ENCODE data around the gene TM6SF1.
"Not testable (repeated sequence)": the region's sequence is repeated elsewhere in the genome, so short reads cannot be mapped to it uniquely, and the experiment has no call there.

The TM6SF1 gene

GRCh38 chr15:83067638-83067962 is 39.8 kb upstream of the TM6SF1 start:
- Histone ChIP-seq H2AFZ (ENCODE audit: low read length) (peak overlapping the region; percentile 88), H3K9me3 (replicated peaks; ENCODE audit: insufficient read depth, low read length) (no peaks in the 10 kb centered on the region), H3K4me2 (ENCODE audit: low read depth, low read length) (peak overlapping the region; percentile 82), H4K20me1 (ENCODE audit: insufficient read depth, low read length) (peaks cover 9% of the 10 kb centered on the region; the same call in 1 of the 2 replicates), H3F3A (ENCODE audit: insufficient read depth, low read length) (peaks cover 8% of the 10 kb centered on the region; the same call in 1 of the 2 replicates), H3K9me2 (replicated peaks; ENCODE audit: insufficient read depth, low read length) (no peaks in the 10 kb centered on the region), H3K36me3 (replicated peaks; ENCODE audit: insufficient read depth, low read length) (no peaks in the 10 kb centered on the region), H3K79me2 (ENCODE audit: low read length) (peaks cover 44% of the 10 kb centered on the region), H3K27ac (ENCODE audit: low read length) (no peak overlapping the region), H3K27me3 (replicated peaks; ENCODE audit: insufficient read depth, low read length) (no peaks in the 10 kb centered on the region), H3K4me3 (ENCODE audit: low read length) (peak overlapping the region; percentile 70), H3K9ac (ENCODE audit: low read length) (peak overlapping the region; percentile 88; the same call in 1 of the 2 replicates), H3K4me1 (ENCODE audit: low read length) (peaks cover 22% of the 10 kb centered on the region)
- TF ChIP-seq EZH2phosphoT487 (IDR thresholded peaks at IDR 0.05; ENCODE audit: low read length) (no peak), EZH2 (optimal IDR thresholded peaks at IDR 0.05; ENCODE audit: low read depth, low read length) (no peak), CTCF (IDR thresholded peaks at IDR 0.05; ENCODE audit: low read length) (no peak)
- no peak for DNase-seq

GRCh38 chr15:83068054-83068453 is 39.4 kb upstream of the TM6SF1 start:
- Histone ChIP-seq H3K4me3 (ENCODE audit: low read length) (no peak overlapping the region), H2AFZ (ENCODE audit: low read length) (peak overlapping the region; percentile 88), H3F3A (ENCODE audit: insufficient read depth, low read length) (peaks cover 8% of the 10 kb centered on the region; the same call in 1 of the 2 replicates), H3K9ac (ENCODE audit: low read length) (no peak overlapping the region), H4K20me1 (ENCODE audit: insufficient read depth, low read length) (peaks cover 9% of the 10 kb centered on the region; the same call in 1 of the 2 replicates), H3K4me1 (ENCODE audit: low read length) (peaks cover 21% of the 10 kb centered on the region), H3K27ac (ENCODE audit: low read length) (no peak overlapping the region), H3K9me2 (replicated peaks; ENCODE audit: insufficient read depth, low read length) (no peaks in the 10 kb centered on the region), H3K4me2 (ENCODE audit: low read depth, low read length) (no peak overlapping the region), H3K27me3 (replicated peaks; ENCODE audit: insufficient read depth, low read length) (no peaks in the 10 kb centered on the region), H3K79me2 (ENCODE audit: low read length) (peaks cover 39% of the 10 kb centered on the region), H3K36me3 (replicated peaks; ENCODE audit: insufficient read depth, low read length) (no peaks in the 10 kb centered on the region), H3K9me3 (replicated peaks; ENCODE audit: insufficient read depth, low read length) (no peaks in the 10 kb centered on the region)
- DNase-seq: no peak
- no peak for TF ChIP-seq EZH2 (optimal IDR thresholded peaks at IDR 0.05; ENCODE audit: low read depth, low read length)
- TF ChIP-seq EZH2phosphoT487 (IDR thresholded peaks at IDR 0.05; ENCODE audit: low read length): no peak
- no peak for TF ChIP-seq CTCF (IDR thresholded peaks at IDR 0.05; ENCODE audit: low read length)

GRCh38 chr15:83069211-83069642 is 38.2 kb upstream of the TM6SF1 start:
- not testable (repeated sequence) for H3K4me2 ChIP-seq (ENCODE audit: low read depth, low read length); H3K9me2 ChIP-seq (replicated peaks; ENCODE audit: insufficient read depth, low read length); H3K36me3 ChIP-seq (replicated peaks; ENCODE audit: insufficient read depth, low read length); H3F3A ChIP-seq (ENCODE audit: insufficient read depth, low read length); H3K27me3 ChIP-seq (replicated peaks; ENCODE audit: insufficient read depth, low read length); H3K27ac ChIP-seq (ENCODE audit: low read length); H2AFZ ChIP-seq (ENCODE audit: low read length); H3K9me3 ChIP-seq (replicated peaks; ENCODE audit: insufficient read depth, low read length); H3K9ac ChIP-seq (ENCODE audit: low read length); H4K20me1 ChIP-seq (ENCODE audit: insufficient read depth, low read length); H3K4me3 ChIP-seq (ENCODE audit: low read length)
- Histone ChIP-seq H3K79me2 (ENCODE audit: low read length) (peaks cover 27% of the 10 kb centered on the region), H3K4me1 (ENCODE audit: low read length) (peaks cover 10% of the 10 kb centered on the region)
- peak; percentile 32 for DNase-seq

- Histone ChIP-seq H3K4me1 (ENCODE audit: low read length) (no peaks in the 10 kb centered on the region), H2AFZ (ENCODE audit: low read length) (no peak overlapping the region), H3F3A (ENCODE audit: insufficient read depth, low read length) (no peaks in the 10 kb centered on the region), H3K79me2 (ENCODE audit: low read length) (no peaks in the 10 kb centered on the region), H3K4me2 (ENCODE audit: low read depth, low read length) (no peak overlapping the region), H3K27me3 (replicated peaks; ENCODE audit: insufficient read depth, low read length) (no peaks in the 10 kb centered on the region), H3K4me3 (ENCODE audit: low read length) (no peak overlapping the region), H3K36me3 (replicated peaks; ENCODE audit: insufficient read depth, low read length) (no peaks in the 10 kb centered on the region), H4K20me1 (ENCODE audit: insufficient read depth, low read length) (no peaks in the 10 kb centered on the region), H3K9me2 (replicated peaks; ENCODE audit: insufficient read depth, low read length) (no peaks in the 10 kb centered on the region), H3K27ac (ENCODE audit: low read length) (no peak overlapping the region), H3K9me3 (replicated peaks; ENCODE audit: insufficient read depth, low read length) (no peaks in the 10 kb centered on the region), H3K9ac (ENCODE audit: low read length) (no peak overlapping the region)
- no peak for TF ChIP-seq EZH2 (optimal IDR thresholded peaks at IDR 0.05; ENCODE audit: low read depth, low read length)
- TF ChIP-seq EZH2phosphoT487 (IDR thresholded peaks at IDR 0.05; ENCODE audit: low read length): no peak
- TF ChIP-seq CTCF (IDR thresholded peaks at IDR 0.05; ENCODE audit: low read length): no peak
- DNase-seq: no peak
Measured at GRCh38 chr15:83077491-83078230, 29.8 kb upstream of the TM6SF1 start.
